Measurements from ENCODE around the gene PCED1A. TPM values are rescaled to one million over a fixed set of nuclear protein-coding genes. Genes with fewer than 3 reads are reported as not detected.

PCED1A gene
- total and polyA plus RNA-seq, 9 of the 15 experiments (the other 6 are each of a cell fraction or from before 2014, with no cell fraction given): 1.5 to 11.5 (median 5.9) TPM

DNA sequence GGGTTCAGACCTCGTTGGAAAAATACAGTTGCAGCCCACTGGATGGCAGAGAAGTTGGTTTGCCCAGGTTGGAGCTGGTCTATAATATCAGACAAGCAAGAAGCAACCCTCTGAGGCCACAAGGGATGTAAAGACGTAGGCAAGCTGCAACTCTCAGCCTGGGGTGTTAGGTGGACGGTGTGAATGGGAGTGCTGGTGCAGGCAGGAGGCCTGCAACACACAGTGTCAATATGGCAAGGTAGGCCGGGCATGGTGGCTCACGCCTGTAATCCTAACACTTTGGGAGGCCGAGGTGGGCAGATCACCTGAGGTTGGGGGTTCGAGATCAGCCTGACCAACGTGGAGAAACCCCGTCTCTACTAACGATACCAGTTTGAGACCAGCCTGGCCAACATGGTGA is 10.6 kb upstream of the PCED1A start (continued):
- no peak for TF ChIP-seq GATAD2A (IDR thresholded peaks at IDR 0.05)

- CTCF ChIA-PET (ENCODE audit: low intra/inter-chr PET ratio): no interaction called here
- H3K27ac ChIP-seq (ENCODE audit: extremely low read depth, low read depth, low read length): no peak overlapping the region
- no peak overlapping the region for H2AFZ ChIP-seq (ENCODE audit: low read depth, low read length)
- H3K4me3 ChIP-seq: no peak overlapping the region
- no peak overlapping the region for H3K9ac ChIP-seq (ENCODE audit: insufficient read depth in 1 of 2, low read depth in 2 of 2, low read length in 2 of 2)
- no peak overlapping the region for H3K4me2 ChIP-seq (ENCODE audit: insufficient read depth, low read length)
- intact Hi-C loops (cut with micrococcal nuclease): no loop called here
- no TSS peak for BruUV-seq (replicated peaks)
- ATAC-seq: no peak
- FAIRE-seq: no peak
- no peaks in the 10 kb centered on the region for H3K9me3 ChIP-seq (replicated peaks; ENCODE audit: control insufficient read depth, insufficient read depth, low read depth, low read length)
- POLR2A ChIA-PET: no interaction called here
- no peak for DNase-seq (ENCODE audit: extremely low read depth in 1 of 4, low spot score in 3 of 4)
- no peaks in the 10 kb centered on the region for H3K27me3 ChIP-seq (ENCODE audit: control insufficient read depth in 2 of 2, insufficient read depth in 2 of 2, low read length in 2 of 2)
- in situ Hi-C loops (cut with MboI): loop anchor here (5.0 kb wide), 1 partner anchor 92 kb away; no protein-coding TSS in a partner anchor
- H3K4me1 ChIP-seq (replicated peaks in 1 of 2; ENCODE audit: control insufficient read depth in 2 of 2, insufficient read depth in 2 of 2, low read length in 2 of 2): peaks cover 2 to 3% of the 10 kb centered on the region in 2 experiments; a peak in 2 of 5 replicates
- H3K36me3 ChIP-seq (ENCODE audit: control insufficient read depth, insufficient read depth, low read length): no peaks in the 10 kb centered on the region
- H4K20me1 ChIP-seq (replicated peaks; ENCODE audit: control insufficient read depth, insufficient read depth, low read length): no peaks in the 10 kb centered on the region
- no peaks in the 10 kb centered on the region for H3K79me2 ChIP-seq (ENCODE audit: control insufficient read depth, insufficient read depth, low read length)
- no peaks in the 10 kb centered on the region for H3K9me1 ChIP-seq (ENCODE audit: control insufficient read depth, insufficient read depth, low read length)
- WGBS (ENCODE audit: insufficient coverage, low coverage, missing lambda C conversion rate): 67% methylated on average over 3 of the region's 4 CpGs
- no peak for TF ChIP-seq SMARCA5 (IDR thresholded peaks at IDR 0.05)
- TF ChIP-seq DACH1 (IDR thresholded peaks at IDR 0.05; ENCODE audit: partially characterized antibody): no peak
- no peak for TF ChIP-seq NFIX (CRISPR knock-in tag; IDR thresholded peaks at IDR 0.05; ENCODE audit: low read depth)
- TF ChIP-seq AFF4 (CRISPR knock-in tag; IDR thresholded peaks at IDR 0.05): no peak
- no peak for TF ChIP-seq MXI1 (IDR thresholded peaks at IDR 0.05; ENCODE audit: low read depth, low read length)
- TF ChIP-seq, protein P1, sequence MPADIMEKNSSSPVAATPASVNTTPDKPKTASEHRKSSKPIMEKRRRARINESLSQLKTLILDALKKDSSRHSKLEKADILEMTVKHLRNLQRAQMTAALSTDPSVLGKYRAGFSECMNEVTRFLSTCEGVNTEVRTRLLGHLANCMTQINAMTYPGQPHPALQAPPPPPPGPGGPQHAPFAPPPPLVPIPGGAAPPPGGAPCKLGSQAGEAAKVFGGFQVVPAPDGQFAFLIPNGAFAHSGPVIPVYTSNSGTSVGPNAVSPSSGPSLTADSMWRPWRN (IDR thresholded peaks at IDR 0.05; ENCODE audit: low read depth): no peak
- no peak for TF ChIP-seq ESRRB (CRISPR knock-in tag; IDR thresholded peaks at IDR 0.05; ENCODE audit: borderline replicate concordance)
- TF ChIP-seq PHB2 (IDR thresholded peaks at IDR 0.05; ENCODE audit: low read depth): no peak
- TF ChIP-seq, protein P2, sequence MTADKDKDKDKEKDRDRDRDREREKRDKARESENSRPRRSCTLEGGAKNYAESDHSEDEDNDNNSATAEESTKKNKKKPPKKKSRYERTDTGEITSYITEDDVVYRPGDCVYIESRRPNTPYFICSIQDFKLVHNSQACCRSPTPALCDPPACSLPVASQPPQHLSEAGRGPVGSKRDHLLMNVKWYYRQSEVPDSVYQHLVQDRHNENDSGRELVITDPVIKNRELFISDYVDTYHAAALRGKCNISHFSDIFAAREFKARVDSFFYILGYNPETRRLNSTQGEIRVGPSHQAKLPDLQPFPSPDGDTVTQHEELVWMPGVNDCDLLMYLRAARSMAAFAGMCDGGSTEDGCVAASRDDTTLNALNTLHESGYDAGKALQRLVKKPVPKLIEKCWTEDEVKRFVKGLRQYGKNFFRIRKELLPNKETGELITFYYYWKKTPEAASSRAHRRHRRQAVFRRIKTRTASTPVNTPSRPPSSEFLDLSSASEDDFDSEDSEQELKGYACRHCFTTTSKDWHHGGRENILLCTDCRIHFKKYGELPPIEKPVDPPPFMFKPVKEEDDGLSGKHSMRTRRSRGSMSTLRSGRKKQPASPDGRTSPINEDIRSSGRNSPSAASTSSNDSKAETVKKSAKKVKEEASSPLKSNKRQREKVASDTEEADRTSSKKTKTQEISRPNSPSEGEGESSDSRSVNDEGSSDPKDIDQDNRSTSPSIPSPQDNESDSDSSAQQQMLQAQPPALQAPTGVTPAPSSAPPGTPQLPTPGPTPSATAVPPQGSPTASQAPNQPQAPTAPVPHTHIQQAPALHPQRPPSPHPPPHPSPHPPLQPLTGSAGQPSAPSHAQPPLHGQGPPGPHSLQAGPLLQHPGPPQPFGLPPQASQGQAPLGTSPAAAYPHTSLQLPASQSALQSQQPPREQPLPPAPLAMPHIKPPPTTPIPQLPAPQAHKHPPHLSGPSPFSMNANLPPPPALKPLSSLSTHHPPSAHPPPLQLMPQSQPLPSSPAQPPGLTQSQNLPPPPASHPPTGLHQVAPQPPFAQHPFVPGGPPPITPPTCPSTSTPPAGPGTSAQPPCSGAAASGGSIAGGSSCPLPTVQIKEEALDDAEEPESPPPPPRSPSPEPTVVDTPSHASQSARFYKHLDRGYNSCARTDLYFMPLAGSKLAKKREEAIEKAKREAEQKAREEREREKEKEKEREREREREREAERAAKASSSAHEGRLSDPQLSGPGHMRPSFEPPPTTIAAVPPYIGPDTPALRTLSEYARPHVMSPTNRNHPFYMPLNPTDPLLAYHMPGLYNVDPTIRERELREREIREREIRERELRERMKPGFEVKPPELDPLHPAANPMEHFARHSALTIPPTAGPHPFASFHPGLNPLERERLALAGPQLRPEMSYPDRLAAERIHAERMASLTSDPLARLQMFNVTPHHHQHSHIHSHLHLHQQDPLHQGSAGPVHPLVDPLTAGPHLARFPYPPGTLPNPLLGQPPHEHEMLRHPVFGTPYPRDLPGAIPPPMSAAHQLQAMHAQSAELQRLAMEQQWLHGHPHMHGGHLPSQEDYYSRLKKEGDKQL (CRISPR knock-in tag; IDR thresholded peaks at IDR 0.05; ENCODE audit: borderline replicate concordance): no peak
- TF ChIP-seq NONO (IDR thresholded peaks at IDR 0.05; ENCODE audit: low read depth in 2 of 2, low read length in 1 of 2): no peak
These were observed 9.1 kb upstream of the PCED1A start for GRCh38 chr20:2849529-2849928.
